ENCODE results near the gene RGS11.

RGS11 gene

GRCh38 chr16:276426-277077 lies 808 bp upstream of the RGS11 start:
- ChIA-PET POLR2A (ENCODE audit: low non-redundant PET) (no interaction called here), CTCF (no interaction called here)
- no peak for TF ChIP-seq CTCF (conservative IDR thresholded peaks at IDR 0.05; ENCODE audit: low read depth)
- no peak for DNase-seq (ENCODE audit: low spot score)
- no peak overlapping the region for H3K27ac ChIP-seq

- ChIA-PET CTCF (interaction anchor here (2.7 kb wide), 1 partner anchor 87 kb away, joined by 9 read pairs; no protein-coding TSS in a partner anchor), POLR2A (ENCODE audit: low non-redundant PET) (no interaction called here)
- TF ChIP-seq CTCF (conservative IDR thresholded peaks at IDR 0.05; ENCODE audit: low read depth) = no peak
- H3K27ac ChIP-seq = no peak overlapping the region
- DNase-seq (ENCODE audit: low spot score) = no peak
These were observed 603 bp downstream of the RGS11 start for GRCh38 chr16:275041-275641.

GRCh38 chr16:273547-274421 lies 2.0 kb downstream of the RGS11 start:
- ChIA-PET CTCF (interaction anchor here (0.5 to 2.7 kb wide), 3 partner anchors 32 to 88 kb away, joined by 3 to 9 read pairs (median 4); partner anchors contain the start of gene LUC7L), POLR2A (ENCODE audit: low non-redundant PET) (interaction anchor here (0.6 kb wide), 1 partner anchor 39 kb away, joined by 3 read pairs; the partner anchor contains the start of gene FAM234A)
- peak; percentile 46 for DNase-seq (ENCODE audit: low spot score)
- no peak overlapping the region for H3K27ac ChIP-seq
- TF ChIP-seq CTCF (conservative IDR thresholded peaks at IDR 0.05; ENCODE audit: low read depth) = no peak

- ChIA-PET POLR2A (ENCODE audit: low non-redundant PET) (no interaction called here), CTCF (interaction anchor here (0.5 to 2.7 kb wide), 2 partner anchors 44 to 89 kb away, joined by 3 to 9 read pairs; partner anchors contain the start of gene LUC7L)
- H3K27ac ChIP-seq = no peak overlapping the region
- DNase-seq (ENCODE audit: low spot score) = no peak
- TF ChIP-seq CTCF (conservative IDR thresholded peaks at IDR 0.05; ENCODE audit: low read depth) = no peak
These were observed 2.9 kb downstream of the RGS11 start for GRCh38 chr16:272633-273546.

GRCh38 chr16:270381-271255 lies 5.1 kb downstream of the RGS11 start:
- TF ChIP-seq CTCF (conservative IDR thresholded peaks at IDR 0.05; ENCODE audit: low read depth) = no peak
- no peak overlapping the region for H3K27ac ChIP-seq
- POLR2A ChIA-PET (ENCODE audit: low non-redundant PET) = no interaction called here
- DNase-seq (ENCODE audit: low spot score) = no peak
- CTCF ChIA-PET = no interaction called here

Data from RWPE1 (cell line).